ENCODE data around the gene DGLUCY. TPM values are rescaled to one million over a fixed set of nuclear protein-coding genes. Genes with fewer than 3 reads are reported as not detected.
"Not testable (repeated sequence)": the region's sequence is repeated elsewhere in the genome, so short reads cannot be mapped to it uniquely, and the experiment has no call there.

The DGLUCY gene
- total and polyA plus RNA-seq, 7 donors: 20.4 to 135 (median 77.5) TPM

DNA sequence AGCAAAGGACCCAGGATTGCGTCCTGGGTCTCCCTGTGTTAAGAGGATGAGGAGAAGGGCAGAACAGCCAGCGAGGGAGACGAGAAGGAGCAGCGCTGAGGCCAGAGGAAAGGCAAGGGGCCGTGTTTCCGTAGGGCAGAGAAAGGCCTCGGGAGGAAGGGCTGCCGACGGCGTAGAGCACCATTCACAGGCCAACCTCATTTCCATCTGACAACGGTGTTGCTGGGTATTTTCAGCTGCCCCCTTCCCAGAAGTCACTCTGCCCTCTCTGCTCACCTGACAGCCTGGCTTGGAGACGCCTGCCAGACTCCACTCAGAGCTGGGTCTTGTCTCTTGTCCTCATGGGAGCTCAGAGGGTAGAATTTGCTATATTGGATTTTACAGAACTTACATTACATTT, 79.2 kb downstream of the DGLUCY start:
- peaks cover 0 to 85% of the 10 kb centered on the region in 2 donors for H3K36me3 ChIP-seq (ENCODE audit: insufficient read depth in 1 of 2, low read depth in 1 of 2)
- intact Hi-C loops (cut with DNase I): no loop called here
- no peaks in the 10 kb centered on the region for H3K9me3 ChIP-seq
- ATAC-seq: no peak
- H3K27me3 ChIP-seq (ENCODE audit: insufficient read depth in 3 of 3, low read length in 2 of 3): no peaks in the 10 kb centered on the region
- no peak overlapping the region for H3K4me3 ChIP-seq
- 83 to 93% (median 86%) methylated on average over 12 of the region's 12 CpGs for WGBS, 3 donors
- no peak overlapping the region for H3K27ac ChIP-seq
- H3K4me1 ChIP-seq: no peaks in the 10 kb centered on the region
- TF ChIP-seq, protein P1, sequence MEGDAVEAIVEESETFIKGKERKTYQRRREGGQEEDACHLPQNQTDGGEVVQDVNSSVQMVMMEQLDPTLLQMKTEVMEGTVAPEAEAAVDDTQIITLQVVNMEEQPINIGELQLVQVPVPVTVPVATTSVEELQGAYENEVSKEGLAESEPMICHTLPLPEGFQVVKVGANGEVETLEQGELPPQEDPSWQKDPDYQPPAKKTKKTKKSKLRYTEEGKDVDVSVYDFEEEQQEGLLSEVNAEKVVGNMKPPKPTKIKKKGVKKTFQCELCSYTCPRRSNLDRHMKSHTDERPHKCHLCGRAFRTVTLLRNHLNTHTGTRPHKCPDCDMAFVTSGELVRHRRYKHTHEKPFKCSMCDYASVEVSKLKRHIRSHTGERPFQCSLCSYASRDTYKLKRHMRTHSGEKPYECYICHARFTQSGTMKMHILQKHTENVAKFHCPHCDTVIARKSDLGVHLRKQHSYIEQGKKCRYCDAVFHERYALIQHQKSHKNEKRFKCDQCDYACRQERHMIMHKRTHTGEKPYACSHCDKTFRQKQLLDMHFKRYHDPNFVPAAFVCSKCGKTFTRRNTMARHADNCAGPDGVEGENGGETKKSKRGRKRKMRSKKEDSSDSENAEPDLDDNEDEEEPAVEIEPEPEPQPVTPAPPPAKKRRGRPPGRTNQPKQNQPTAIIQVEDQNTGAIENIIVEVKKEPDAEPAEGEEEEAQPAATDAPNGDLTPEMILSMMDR (IDR thresholded peaks at IDR 0.05): no peak
- DNase-seq: no peak

DNA sequence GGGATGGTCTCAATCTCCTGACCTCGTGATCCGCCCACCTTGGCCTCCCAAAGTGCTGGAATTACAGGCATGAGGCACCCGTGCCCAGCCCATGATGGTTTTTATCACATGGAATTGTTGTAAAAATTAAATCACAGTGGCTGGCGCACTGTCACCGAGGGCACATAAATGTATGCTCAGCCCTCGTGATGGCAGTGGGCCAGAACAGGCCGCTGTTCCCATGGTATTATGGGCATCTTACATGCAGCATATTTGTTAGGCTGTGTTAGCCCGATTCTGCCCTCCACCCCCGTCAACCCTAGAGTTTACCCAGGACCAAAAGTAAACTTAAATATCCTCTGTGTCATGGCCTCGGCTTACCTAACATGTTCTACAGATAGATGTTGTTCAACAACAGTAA, 82.0 kb downstream of the DGLUCY start:
- H3K9me3 ChIP-seq: no peaks in the 10 kb centered on the region
- no peak for ATAC-seq
- DNase-seq: no peak
- no peaks in the 10 kb centered on the region for H3K4me1 ChIP-seq
- H3K27ac ChIP-seq: no peak overlapping the region
- H3K36me3 ChIP-seq (ENCODE audit: insufficient read depth in 1 of 2, low read depth in 1 of 2): peaks cover 0 to 88% of the 10 kb centered on the region in 2 donors
- intact Hi-C loops (cut with DNase I): no loop called here
- 94 to 96% (median 95%) methylated on average over 10 of the region's 10 CpGs for WGBS, 3 donors
- no peaks in the 10 kb centered on the region for H3K27me3 ChIP-seq (ENCODE audit: insufficient read depth in 3 of 3, low read length in 2 of 3)
- no peak overlapping the region for H3K4me3 ChIP-seq
- TF ChIP-seq, protein P1 (IDR thresholded peaks at IDR 0.05): no peak

DNA sequence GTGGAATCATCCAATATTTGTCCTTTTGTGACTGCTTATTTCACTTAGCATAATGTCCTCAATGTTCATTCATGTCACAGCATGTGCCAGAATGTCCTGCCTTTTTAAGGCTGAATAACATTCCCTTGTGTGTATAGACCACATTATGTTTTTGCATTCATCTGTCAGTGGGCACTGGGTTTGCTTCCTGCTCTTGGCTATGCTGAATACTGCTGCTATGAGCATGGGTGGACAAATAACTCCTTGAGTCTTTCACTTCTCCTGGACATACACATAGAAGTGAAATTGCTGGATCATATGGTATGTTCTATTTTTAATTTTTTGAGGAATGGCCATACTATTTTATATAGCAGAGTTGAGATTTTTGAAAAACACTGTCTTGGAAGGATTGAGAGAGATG, 83.8 kb downstream of the DGLUCY start:
- no peak for DNase-seq
- ATAC-seq: no peak
- TF ChIP-seq, protein P1 (IDR thresholded peaks at IDR 0.05): no peak
- Histone ChIP-seq H3K27ac (no peak overlapping the region), H3K4me1 (no peaks in the 10 kb centered on the region), H3K4me3 (no peak overlapping the region), H3K9me3 (no peaks in the 10 kb centered on the region), H3K36me3 (ENCODE audit: insufficient read depth in 1 of 2, low read depth in 1 of 2) (peaks cover 0 to 88% of the 10 kb centered on the region in 2 donors), H3K27me3 (ENCODE audit: insufficient read depth in 3 of 3, low read length in 2 of 3) (no peaks in the 10 kb centered on the region)
- intact Hi-C loops (cut with DNase I): no loop called here

DNA sequence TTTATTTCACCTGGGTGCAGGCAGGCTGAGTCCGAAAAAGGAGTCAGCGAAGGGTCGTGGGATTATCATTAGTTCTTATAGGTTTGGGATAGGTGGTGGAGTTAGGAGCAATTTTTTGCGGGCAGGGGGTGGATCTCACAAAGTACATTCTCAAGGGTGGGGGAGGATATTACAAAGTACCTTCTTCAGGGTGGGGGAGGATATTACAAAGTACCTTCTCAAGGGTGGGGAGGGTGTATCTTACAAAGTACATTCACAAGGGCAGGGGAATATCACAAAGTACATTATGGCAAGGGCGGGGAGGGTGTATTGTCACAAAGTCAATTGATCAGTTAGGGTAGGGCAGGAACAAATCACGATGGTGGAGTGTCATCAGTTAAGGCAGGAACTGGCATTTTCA, 86.9 kb downstream of the DGLUCY start:
- DNase-seq; H3K4me3 ChIP-seq; H3K9me3 ChIP-seq; intact Hi-C loops (cut with DNase I); H3K27me3 ChIP-seq (ENCODE audit: insufficient read depth in 3 of 3, low read length in 2 of 3); H3K4me1 ChIP-seq; ATAC-seq; H3K27ac ChIP-seq: not testable (repeated sequence)
- 97 to 99% (median 99%) methylated on average over 6 of the region's 6 CpGs for WGBS, 3 donors
- peaks cover 4 to 99% of the 10 kb centered on the region in 2 donors for H3K36me3 ChIP-seq (ENCODE audit: insufficient read depth in 1 of 2, low read depth in 1 of 2)

DNA sequence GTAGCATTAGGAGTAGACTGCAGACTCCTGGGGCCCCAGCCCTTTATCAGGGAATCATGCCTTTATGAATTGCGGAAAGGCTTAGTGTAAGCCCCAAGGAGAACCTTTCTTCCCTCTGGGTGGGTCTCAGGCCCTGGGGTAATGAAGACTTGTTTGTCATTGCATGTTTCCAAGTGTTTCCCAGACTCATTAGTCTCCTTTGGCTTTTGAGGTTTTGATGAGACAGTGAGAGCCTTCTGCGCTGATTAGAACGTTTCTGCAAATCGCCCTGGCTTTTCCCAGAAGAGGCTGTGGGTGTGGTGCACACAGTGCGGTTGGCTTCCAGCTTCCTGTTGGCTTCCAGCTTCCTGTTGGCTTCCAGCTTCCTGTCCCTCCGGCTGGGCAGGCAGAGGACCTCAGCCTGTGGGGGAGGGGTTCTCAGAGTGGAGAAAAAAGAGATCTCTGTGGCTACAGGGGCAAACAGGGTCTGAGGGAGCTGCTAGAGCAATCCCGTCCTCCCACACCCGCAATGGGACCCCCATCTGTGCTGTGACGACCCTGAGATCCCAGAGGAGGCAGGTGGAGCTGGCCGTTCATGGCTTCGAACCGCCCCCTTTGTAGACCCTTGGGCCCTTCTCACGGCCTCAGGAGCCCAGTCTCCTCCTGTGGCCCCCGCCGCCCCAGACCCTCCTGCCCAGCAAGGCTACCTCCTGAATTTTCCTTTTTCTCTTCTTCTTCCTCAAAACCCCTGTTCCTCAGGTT, 88.5 kb downstream of the DGLUCY start:
- no peaks in the 10 kb centered on the region for H3K9me3 ChIP-seq
- 70 to 75% (median 71%) methylated on average over 15 of the region's 15 CpGs for WGBS, 3 donors
- H3K4me3 ChIP-seq: no peak overlapping the region
- no peaks in the 10 kb centered on the region for H3K27me3 ChIP-seq (ENCODE audit: insufficient read depth in 3 of 3, low read length in 2 of 3)
- peaks cover 4 to 100% of the 10 kb centered on the region in 2 donors for H3K36me3 ChIP-seq (ENCODE audit: insufficient read depth in 1 of 2, low read depth in 1 of 2)
- no peaks in the 10 kb centered on the region for H3K4me1 ChIP-seq
- intact Hi-C loops (cut with DNase I): no loop called here
- TF ChIP-seq, protein P1 (IDR thresholded peaks at IDR 0.05): no peak
- peak in 2 of 4 donors; percentile 38 to 47 for ATAC-seq
- DNase-seq: peak; percentile 57 to 64
- H3K27ac ChIP-seq: no peak overlapping the region
